OCI-LY7 (cell line): ENCODE results near the gene PARD3.

Source experiments
- EZH2phosphoT487 ChIP-seq: fragments of 200-600 bp; sonication (generic); IDR thresholded peaks from 2 replicates; pipeline ENCODE4 v1.6.1; 2018; ENCODE audit warnings: low read depth, borderline replicate concordance, mild to moderate bottlenecking, mixed run types, antibody characterized with exemption, low read length, moderate library complexity, mixed read lengths
- TF ChIP-seq, protein P1 (sequence below): fragments of 200-600 bp; sonication (generic); conservative IDR thresholded peaks from 2 replicates; pipeline ENCODE4 v1.5.1; 2014; ENCODE audit warnings: mild to moderate bottlenecking, antibody characterized with exemption, low read length, moderate library complexity, mixed read lengths

DNA sequence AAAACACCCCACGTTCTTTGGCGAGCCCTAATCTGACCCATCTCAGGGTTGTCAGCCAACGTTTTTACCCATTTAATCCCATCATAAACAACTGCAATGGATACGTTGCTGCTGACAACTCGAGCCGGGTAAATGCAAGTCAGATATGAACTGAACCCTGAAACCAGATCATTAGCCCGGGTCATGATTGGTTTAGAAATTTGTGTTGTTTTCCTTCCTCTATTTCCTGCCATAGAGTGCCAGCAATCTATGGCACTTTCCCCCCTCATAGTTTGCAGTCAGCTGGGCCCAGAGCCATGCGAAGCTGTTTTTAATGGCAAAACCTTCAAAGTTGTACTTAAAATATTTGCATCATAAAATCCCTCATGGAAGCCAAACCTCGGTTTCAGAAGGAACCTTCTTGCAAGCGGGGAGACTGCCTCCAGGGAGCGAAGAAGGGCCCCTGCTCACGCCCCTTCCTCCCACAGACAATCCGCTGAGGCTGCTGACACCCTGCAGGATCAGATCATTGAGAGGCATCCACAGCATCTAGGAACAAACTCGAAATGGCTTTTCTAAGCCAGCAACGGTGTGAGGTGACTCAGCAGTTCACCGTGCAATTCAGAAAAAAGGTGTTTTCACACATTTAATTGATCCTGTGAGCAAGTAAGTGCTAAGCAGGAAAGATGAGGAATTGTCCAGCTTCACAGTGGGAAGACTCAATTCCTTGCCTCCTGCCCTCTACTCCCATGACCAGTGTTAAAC is 710.1 kb downstream of the PARD3 start:
- TF ChIP-seq, protein P1, sequence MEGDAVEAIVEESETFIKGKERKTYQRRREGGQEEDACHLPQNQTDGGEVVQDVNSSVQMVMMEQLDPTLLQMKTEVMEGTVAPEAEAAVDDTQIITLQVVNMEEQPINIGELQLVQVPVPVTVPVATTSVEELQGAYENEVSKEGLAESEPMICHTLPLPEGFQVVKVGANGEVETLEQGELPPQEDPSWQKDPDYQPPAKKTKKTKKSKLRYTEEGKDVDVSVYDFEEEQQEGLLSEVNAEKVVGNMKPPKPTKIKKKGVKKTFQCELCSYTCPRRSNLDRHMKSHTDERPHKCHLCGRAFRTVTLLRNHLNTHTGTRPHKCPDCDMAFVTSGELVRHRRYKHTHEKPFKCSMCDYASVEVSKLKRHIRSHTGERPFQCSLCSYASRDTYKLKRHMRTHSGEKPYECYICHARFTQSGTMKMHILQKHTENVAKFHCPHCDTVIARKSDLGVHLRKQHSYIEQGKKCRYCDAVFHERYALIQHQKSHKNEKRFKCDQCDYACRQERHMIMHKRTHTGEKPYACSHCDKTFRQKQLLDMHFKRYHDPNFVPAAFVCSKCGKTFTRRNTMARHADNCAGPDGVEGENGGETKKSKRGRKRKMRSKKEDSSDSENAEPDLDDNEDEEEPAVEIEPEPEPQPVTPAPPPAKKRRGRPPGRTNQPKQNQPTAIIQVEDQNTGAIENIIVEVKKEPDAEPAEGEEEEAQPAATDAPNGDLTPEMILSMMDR, result no peak
- no peak for TF ChIP-seq EZH2phosphoT487
